ENCODE measurements around the gene PCDHGA8. TPM values are rescaled to one million over a fixed set of nuclear protein-coding genes. Genes with fewer than 3 reads are reported as not detected.

PCDHGA8 gene
- total RNA-seq, 1 experiment from 2014 or later, result 0.18 TPM

- H3K27ac ChIP-seq (ENCODE audit: low read length), result no peak within 1 kb of the TSS
- no peaks in the 10 kb centered on the region; the same call in 1 of the 2 replicates for H3K9me3 ChIP-seq (ENCODE audit: control insufficient read depth, insufficient read depth, low read depth, low read length)
- no peaks in the 10 kb centered on the region for H3K4me1 ChIP-seq (ENCODE audit: control insufficient read depth, insufficient read depth, low read length)
- no peaks in the 10 kb centered on the region for H3K36me3 ChIP-seq (ENCODE audit: control insufficient read depth, insufficient read depth, low read length)
- in situ Hi-C loops (cut with HindIII; ENCODE audit: low pct_unique_long_range_greater_than_20kb, low sequenced_read_pairs) (loop anchor here (25.0 kb wide), 1 partner anchor 156 kb away; the partner anchor contains the start of genes PCDHB10, PCDHB11, PCDHB16 and PCDHB8), intact Hi-C loops (cut with micrococcal nuclease; ENCODE audit: unreplicated experiment) (no loop called here)
- DNase-seq (ENCODE audit: low read depth, low spot score), result no peak
- ATAC-seq, result no peak
- TF ChIP-seq TCF7L2 (IDR thresholded peaks at IDR 0.05; ENCODE audit: low read depth, low read length) (no peak), REST (IDR thresholded peaks at IDR 0.05; ENCODE audit: insufficient read depth in 1 of 2, low read depth in 2 of 2, low read length in 1 of 2) (no peak), POLR2AphosphoS5 (IDR thresholded peaks at IDR 0.05; ENCODE audit: low read depth, low read length) (no peak), CTCF (IDR thresholded peaks at IDR 0.05) (peak; percentile 38)
- ChIA-PET POLR2A (interaction anchor here (0.5 to 1.0 kb wide), 2 partner anchors 13 to 22 kb away, joined by 3 to 9 read pairs; partner anchors contain the start of gene PCDHGA1), CTCF (interaction anchor here (0.7 kb wide), 1 partner anchor 288 kb away, joined by 3 read pairs; no protein-coding TSS in a partner anchor)
- H3K4me3 ChIP-seq (ENCODE audit: low read depth in 2 of 2, low read length in 2 of 2), result no peak within 1 kb of the TSS
- BruUV-seq (replicated peaks), result no TSS peak
- H3K27me3 ChIP-seq (ENCODE audit: control insufficient read depth, insufficient read depth, low read length), result no peaks in the 10 kb centered on the region
Measured at GRCh38 chr5:141343242-141343952, 49.0 kb upstream of the PCDHGA8 start, which contains the start of gene PCDHGA3. PCDHGA3 (plus strand) TSS chr5:141343829; CDS start chr5:141344034, 205 bp downstream.

- ChIA-PET CTCF (interaction anchor here (0.7 kb wide), 1 partner anchor 287 kb away, joined by 3 read pairs; no protein-coding TSS in a partner anchor), POLR2A (interaction anchor here (0.5 to 0.7 kb wide), 2 partner anchors 9 to 13 kb away, joined by 3 to 9 read pairs; partner anchors contain the start of gene PCDHGA1)
- H3K4me1 ChIP-seq (ENCODE audit: control insufficient read depth, insufficient read depth, low read length), result no peaks in the 10 kb centered on the region
- no peaks in the 10 kb centered on the region for H3K36me3 ChIP-seq (ENCODE audit: control insufficient read depth, insufficient read depth, low read length)
- in situ Hi-C loops (cut with HindIII; ENCODE audit: low pct_unique_long_range_greater_than_20kb, low sequenced_read_pairs), result loop anchor here (25.0 kb wide), 1 partner anchor 157 kb away; the partner anchor contains the start of genes PCDHB10, PCDHB11, PCDHB16 and PCDHB8
- H3K9me3 ChIP-seq (ENCODE audit: control insufficient read depth, insufficient read depth, low read depth, low read length), result no peaks in the 10 kb centered on the region; the same call in 1 of the 2 replicates
- ATAC-seq (no peak), DNase-seq (ENCODE audit: low read depth, low spot score) (no peak)
- intact Hi-C loops (cut with micrococcal nuclease; ENCODE audit: unreplicated experiment), result no loop called here
- no peak for TF ChIP-seq CTCF (IDR thresholded peaks at IDR 0.05)
- TF ChIP-seq REST (IDR thresholded peaks at IDR 0.05; ENCODE audit: insufficient read depth in 1 of 2, low read depth in 2 of 2, low read length in 1 of 2), result no peak
- TF ChIP-seq POLR2AphosphoS5 (IDR thresholded peaks at IDR 0.05; ENCODE audit: low read depth, low read length), result no peak
- no peak for TF ChIP-seq SIN3A (IDR thresholded peaks at IDR 0.05; ENCODE audit: borderline replicate concordance, insufficient read depth, low read depth, low read length)
- TF ChIP-seq TCF7L2 (IDR thresholded peaks at IDR 0.05; ENCODE audit: low read depth, low read length), result no peak
- no peak overlapping the region for H3K27ac ChIP-seq (ENCODE audit: low read length)
- BruUV-seq (replicated peaks), result no TSS peak
- no peaks in the 10 kb centered on the region; the same call in 1 of the 2 replicates for H3K27me3 ChIP-seq (ENCODE audit: control insufficient read depth, insufficient read depth, low read length)
- H3K4me3 ChIP-seq (ENCODE audit: low read depth in 2 of 2, low read length in 2 of 2), result no peak overlapping the region
Measured at GRCh38 chr5:141343953-141344463, 48.4 kb upstream of the PCDHGA8 start.

All from Panc1 (cell line).